ENCODE results near the gene C1S.

The C1S gene

GRCh38 chr12:7107636-7108002 lies 47.1 kb downstream of the C1S start:
- no peaks in the 10 kb centered on the region for H4K20me1 ChIP-seq (ENCODE audit: insufficient read depth, low read length)
- H2AFZ ChIP-seq (ENCODE audit: low read depth, low read length): 0 out of 2 replicates have a peak overlapping the region, but pooled peaks have one; percentile 61
- peak overlapping the region; percentile 69 for H3K4me2 ChIP-seq (ENCODE audit: low read length)
- H3K27me3 ChIP-seq (ENCODE audit: low read depth, low read length): no peaks in the 10 kb centered on the region
- TF ChIP-seq CTCF (IDR thresholded peaks at IDR 0.05; ENCODE audit: low read depth, low read length): no peak
- TF ChIP-seq EZH2phosphoT487 (IDR thresholded peaks at IDR 0.05; ENCODE audit: low read depth): no peak
- H3K4me1 ChIP-seq (ENCODE audit: low read length): no peaks in the 10 kb centered on the region
- H3K9ac ChIP-seq (ENCODE audit: low read length): peak overlapping the region; percentile 99
- H3K36me3 ChIP-seq (replicated peaks; ENCODE audit: low read depth, low read length): peaks cover 15% of the 10 kb centered on the region
- peak overlapping the region; percentile 96 for H3K4me3 ChIP-seq (ENCODE audit: low read length)
- H3K9me3 ChIP-seq (ENCODE audit: insufficient read depth, low read length): peaks cover 7% of the 10 kb centered on the region; the same call in 1 of the 2 replicates
- peaks cover 7% of the 10 kb centered on the region; the same call in 1 of the 2 replicates for H3K79me2 ChIP-seq (ENCODE audit: low read length)
- peak overlapping the region; percentile 77; the same call in 1 of the 2 replicates for H3K27ac ChIP-seq (ENCODE audit: low read length)

GRCh38 chr12:7108003-7108795 lies 47.7 kb downstream of the C1S start:
- TF ChIP-seq CTCF (IDR thresholded peaks at IDR 0.05; ENCODE audit: low read depth, low read length): no peak
- no peak for TF ChIP-seq EZH2phosphoT487 (IDR thresholded peaks at IDR 0.05; ENCODE audit: low read depth)
- Histone ChIP-seq H3K4me2 (ENCODE audit: low read length) (peak overlapping the region; percentile 69), H3K9ac (ENCODE audit: low read length) (peak overlapping the region; percentile 99), H4K20me1 (ENCODE audit: insufficient read depth, low read length) (no peaks in the 10 kb centered on the region), H3K27me3 (ENCODE audit: low read depth, low read length) (no peaks in the 10 kb centered on the region), H3K27ac (ENCODE audit: low read length) (peak overlapping the region; percentile 77), H3K4me1 (ENCODE audit: low read length) (no peaks in the 10 kb centered on the region), H3K79me2 (ENCODE audit: low read length) (peaks cover 7% of the 10 kb centered on the region; the same call in 1 of the 2 replicates), H3K4me3 (ENCODE audit: low read length) (peak overlapping the region; percentile 96), H3K9me3 (ENCODE audit: insufficient read depth, low read length) (peaks cover 7% of the 10 kb centered on the region; the same call in 1 of the 2 replicates), H3K36me3 (replicated peaks; ENCODE audit: low read depth, low read length) (peaks cover 15% of the 10 kb centered on the region), H2AFZ (ENCODE audit: low read depth, low read length) (peak overlapping the region; percentile 61)

- peak within 1 kb of the TSS; percentile 61 for H2AFZ ChIP-seq (ENCODE audit: low read depth, low read length)
- H3K4me1 ChIP-seq (ENCODE audit: low read length): no peaks in the 10 kb centered on the region
- H3K36me3 ChIP-seq (replicated peaks; ENCODE audit: low read depth, low read length): peaks cover 15% of the 10 kb centered on the region
- H3K27ac ChIP-seq (ENCODE audit: low read length): peak within 1 kb of the TSS; percentile 77
- H3K9me3 ChIP-seq (ENCODE audit: insufficient read depth, low read length): peaks cover 7% of the 10 kb centered on the region; the same call in 1 of the 2 replicates
- no peaks in the 10 kb centered on the region for H3K27me3 ChIP-seq (ENCODE audit: low read depth, low read length)
- H3K4me2 ChIP-seq (ENCODE audit: low read length): peak within 1 kb of the TSS; percentile 69
- H4K20me1 ChIP-seq (ENCODE audit: insufficient read depth, low read length): no peaks in the 10 kb centered on the region
- H3K9ac ChIP-seq (ENCODE audit: low read length): peak within 1 kb of the TSS; percentile 99
- TF ChIP-seq EZH2phosphoT487 (IDR thresholded peaks at IDR 0.05; ENCODE audit: low read depth) (no peak), CTCF (IDR thresholded peaks at IDR 0.05; ENCODE audit: low read depth, low read length) (peak; percentile 78)
- peaks cover 7% of the 10 kb centered on the region; the same call in 1 of the 2 replicates for H3K79me2 ChIP-seq (ENCODE audit: low read length)
- H3K4me3 ChIP-seq (ENCODE audit: low read length): peak within 1 kb of the TSS; percentile 96
These were observed 48.5 kb downstream of the C1S start, which contains the start of gene C1RL for GRCh38 chr12:7108796-7109571. Gene C1RL, minus strand, starts transcription at chr12:7109214. Its CDS starts 34 bp downstream, at chr12:7109180.

- H3K27ac ChIP-seq (ENCODE audit: low read length): no peak overlapping the region
- peaks cover 15% of the 10 kb centered on the region for H3K36me3 ChIP-seq (replicated peaks; ENCODE audit: low read depth, low read length)
- no peaks in the 10 kb centered on the region for H3K4me1 ChIP-seq (ENCODE audit: low read length)
- TF ChIP-seq EZH2phosphoT487 (IDR thresholded peaks at IDR 0.05; ENCODE audit: low read depth) (no peak), CTCF (IDR thresholded peaks at IDR 0.05; ENCODE audit: low read depth, low read length) (no peak)
- H3K9me3 ChIP-seq (ENCODE audit: insufficient read depth, low read length): peaks cover 7% of the 10 kb centered on the region; the same call in 1 of the 2 replicates
- peaks cover 7% of the 10 kb centered on the region; the same call in 1 of the 2 replicates for H3K79me2 ChIP-seq (ENCODE audit: low read length)
- peak overlapping the region; percentile 99; the same call in 1 of the 2 replicates for H3K9ac ChIP-seq (ENCODE audit: low read length)
- no peak overlapping the region for H2AFZ ChIP-seq (ENCODE audit: low read depth, low read length)
- H3K4me2 ChIP-seq (ENCODE audit: low read length): peak overlapping the region; percentile 69
- no peaks in the 10 kb centered on the region for H4K20me1 ChIP-seq (ENCODE audit: insufficient read depth, low read length)
- peak overlapping the region; percentile 96 for H3K4me3 ChIP-seq (ENCODE audit: low read length)
- H3K27me3 ChIP-seq (ENCODE audit: low read depth, low read length): no peaks in the 10 kb centered on the region
These were observed 49.0 kb downstream of the C1S start for GRCh38 chr12:7109572-7109920.
